Tibial artery (tissue), 4 donors: ENCODE data around the gene WDR44.

Source experiments
- DNase-seq, 2 donors: peaks; one replicate each; pipeline ENCODE4 v3.0.0-alpha.2; 2019
- H3K27ac ChIP-seq, 2 donors: fragments of 200-600 bp; sonication (generic) in 1 of 2; 1 replicate in 1 of 2; 2 replicates in 1 of 2; pipeline ENCODE4 v1.5.1; 2018 to 2019; ENCODE audit warnings: mild to moderate bottlenecking in 1 of 2
- H3K27me3 ChIP-seq, 2 donors: fragments of 200-600 bp; sonication (generic) in 1 of 2; one replicate each; pipeline versions ENCODE4 v1.5.1 to v1.6.0; 2016 to 2019
- H3K36me3 ChIP-seq, 3 donors: fragments of 200-600 bp; sonication (generic) in 2 of 3; one replicate each; pipeline ENCODE4 v1.5.1; 2016 to 2019; ENCODE audit warnings: mild to moderate bottlenecking in 2 of 3
- H3K4me1 ChIP-seq, 4 donors: fragments of 200-600 bp; sonication (generic) in 2 of 4; 1 replicate in 3 of 4; 2 replicates in 1 of 4; pipeline ENCODE4 v1.5.1; 2016 to 2019
- H3K4me3 ChIP-seq, 2 donors: fragments of 200-600 bp; sonication (generic) in 1 of 2; 1 replicate in 1 of 2; 2 replicates in 1 of 2; pipeline ENCODE4 v1.5.1; 2018 to 2019; ENCODE audit warnings: mild to moderate bottlenecking in 2 of 2
- H3K9me3 ChIP-seq, 3 donors: fragments of 200-600 bp; sonication (generic) in 1 of 3; one replicate each; pipeline ENCODE4 v1.5.1; 2016 to 2019
- CTCF ChIP-seq, 2 experiments: fragments of 200-600 bp in 1 of 2; fragments of 450-650 bp in 1 of 2; IDR thresholded peaks; one replicate each; pipeline ENCODE4 v1.5.1; 2017 to 2019; ENCODE audit warnings: antibody characterized with exemption in 2 of 2, mild to moderate bottlenecking in 1 of 2, moderate library complexity in 1 of 2
- intact Hi-C: fragments of 100-400 bp; cut with DNase I; formaldehyde crosslinking; loops from one replicate; pipeline ENCODE4 v1.15.0; 2023; ENCODE audit warnings: low total_unique reads

Gene WDR44

GRCh38 chrX:118499295-118499694, 153.4 kb downstream of the WDR44 start:
- no peak for DNase-seq
- H3K27ac ChIP-seq = no peak overlapping the region
- peaks cover 0 to 40% (median 3%) of the 10 kb centered on the region in 4 donors for H3K4me1 ChIP-seq
- no peaks in the 10 kb centered on the region for H3K36me3 ChIP-seq
- TF ChIP-seq CTCF (IDR thresholded peaks at IDR 0.05) = no peak
- no peaks in the 10 kb centered on the region for H3K27me3 ChIP-seq
- H3K4me3 ChIP-seq = no peak overlapping the region
- intact Hi-C loops = no loop called here
- H3K9me3 ChIP-seq = no peaks in the 10 kb centered on the region
